ENCODE measurements around the gene PDZRN4. TPM values are rescaled to one million over a fixed set of nuclear protein-coding genes. Genes with fewer than 3 reads are reported as not detected.

The PDZRN4 gene
- total RNA-seq, 4 donors from 2014 or later, result 1.1 to 14.0 (median 4.5) TPM

- Histone ChIP-seq H3K4me3 (no peak overlapping the region), H3K27ac (no peak overlapping the region), H3K4me1 (no peaks in the 10 kb centered on the region), H3K36me3 (no peaks in the 10 kb centered on the region), H3K9me3 (no peaks in the 10 kb centered on the region), H3K27me3 (no peaks in the 10 kb centered on the region)
- no peak for TF ChIP-seq POLR2A (IDR thresholded peaks at IDR 0.05)
- no peak for TF ChIP-seq CTCF (IDR thresholded peaks at IDR 0.05)
- DNase-seq, result no peak
Measured at GRCh38 chr12:41228066-41228820, 40.1 kb downstream of the PDZRN4 start.

DNA sequence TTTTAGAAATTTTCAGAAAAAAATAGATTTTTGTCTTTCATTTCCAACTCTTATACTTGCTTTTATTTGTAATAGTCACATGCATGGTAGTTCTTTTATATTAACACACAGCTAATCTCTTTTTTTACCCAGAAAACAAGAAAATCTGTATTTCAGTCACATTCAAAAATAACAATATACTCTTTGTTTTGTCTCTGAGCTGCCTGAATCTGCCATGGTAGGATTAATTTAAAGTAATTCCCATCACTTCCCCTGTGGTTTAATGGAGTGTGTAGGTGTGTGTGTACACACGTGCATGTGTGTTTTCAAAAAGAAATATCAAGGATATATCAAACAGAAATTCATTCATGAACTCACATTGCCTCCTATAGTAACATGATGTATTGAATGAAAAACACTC, 42.6 kb downstream of the PDZRN4 start:
- TF ChIP-seq CTCF (IDR thresholded peaks at IDR 0.05) (no peak), POLR2A (IDR thresholded peaks at IDR 0.05) (no peak)

DNA sequence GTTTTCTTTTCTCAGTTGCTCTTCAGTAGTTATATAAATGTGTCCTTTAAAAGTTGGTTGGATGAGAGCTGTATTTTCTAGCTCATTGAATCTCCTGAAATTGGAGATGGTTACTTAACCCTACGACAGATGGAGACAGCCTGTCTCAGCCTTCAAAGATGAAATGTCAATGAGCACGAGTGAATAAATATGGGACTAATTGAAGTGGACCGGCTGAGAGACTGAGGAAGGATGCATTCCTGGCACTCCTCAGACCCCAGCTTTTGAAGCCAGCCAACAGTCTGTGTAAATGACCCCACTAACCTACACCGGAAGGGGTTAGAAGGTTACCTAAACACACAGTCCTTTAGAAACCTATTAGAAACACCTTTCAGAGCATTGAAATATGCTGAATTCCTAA, 46.6 kb downstream of the PDZRN4 start:
- no peaks in the 10 kb centered on the region for H3K9me3 ChIP-seq
- no peak for TF ChIP-seq POLR2A (IDR thresholded peaks at IDR 0.05)
- no peak for TF ChIP-seq CTCF (IDR thresholded peaks at IDR 0.05)
- H3K4me3 ChIP-seq, result no peak overlapping the region
- H3K4me1 ChIP-seq, result no peaks in the 10 kb centered on the region
- DNase-seq, result no peak
- H3K27me3 ChIP-seq, result no peaks in the 10 kb centered on the region
- H3K36me3 ChIP-seq, result no peaks in the 10 kb centered on the region
- H3K27ac ChIP-seq, result no peak overlapping the region

More for the DNA sequence above, 42.6 kb downstream of the PDZRN4 start:
- DNase-seq, result no peak
- Histone ChIP-seq H3K4me3 (no peak overlapping the region), H3K27ac (no peak overlapping the region), H3K27me3 (no peaks in the 10 kb centered on the region), H3K4me1 (no peaks in the 10 kb centered on the region), H3K36me3 (no peaks in the 10 kb centered on the region), H3K9me3 (no peaks in the 10 kb centered on the region)

GRCh38 chr12:41242603-41243002, 54.5 kb downstream of the PDZRN4 start:
- Histone ChIP-seq H3K4me3 (no peak overlapping the region), H3K36me3 (no peaks in the 10 kb centered on the region), H3K9me3 (no peaks in the 10 kb centered on the region), H3K27ac (no peak overlapping the region), H3K4me1 (no peaks in the 10 kb centered on the region), H3K27me3 (no peaks in the 10 kb centered on the region)
- TF ChIP-seq CTCF (IDR thresholded peaks at IDR 0.05) (no peak), POLR2A (IDR thresholded peaks at IDR 0.05) (no peak)
- no peak for DNase-seq

DNA sequence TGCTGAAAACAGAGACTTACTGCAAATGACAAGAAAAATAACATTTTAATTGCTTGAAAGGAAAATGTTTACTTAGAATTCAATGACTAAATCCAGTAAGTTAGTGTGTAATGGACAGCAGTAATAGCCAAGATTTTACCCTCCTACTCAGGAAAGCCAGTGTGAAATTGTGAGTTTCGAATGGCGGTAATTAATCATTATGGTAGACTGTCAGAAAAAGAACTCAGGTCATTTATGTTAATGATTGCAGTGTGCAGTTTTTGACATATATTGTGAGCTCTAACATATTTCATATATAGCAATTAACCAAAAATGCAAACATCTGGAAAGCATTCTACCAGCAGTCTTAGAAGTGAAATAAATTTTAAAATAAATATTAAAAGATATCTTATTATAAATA, 60.3 kb downstream of the PDZRN4 start:
- no peak for TF ChIP-seq CTCF (IDR thresholded peaks at IDR 0.05)
- TF ChIP-seq POLR2A (IDR thresholded peaks at IDR 0.05), result no peak
- no peaks in the 10 kb centered on the region for H3K4me1 ChIP-seq
- no peaks in the 10 kb centered on the region for H3K27me3 ChIP-seq
- no peaks in the 10 kb centered on the region for H3K36me3 ChIP-seq
- no peak overlapping the region for H3K27ac ChIP-seq
- no peak for DNase-seq
- H3K9me3 ChIP-seq, result no peaks in the 10 kb centered on the region
- no peak overlapping the region for H3K4me3 ChIP-seq

Data from Peyer's patch (tissue), 4 donors.